DMS153 treated with DMSO at 0.1 percent for 48 hours (cell line): Measurements from ENCODE around the gene AP3S1.
A peak's percentile ranks its signal among the peaks of the same experiment; 100 is the strongest.
"Not testable (repeated sequence)": the region's sequence is repeated elsewhere in the genome, so short reads cannot be mapped to it uniquely, and the experiment has no call there.

ENCODE experiments used
- DNase-seq: peaks from one replicate; lab custom pipeline; 2025; ENCODE audit not compliant: unreplicated experiment; lab: John Stamatoyannopoulos, UW

Gene AP3S1

DNA sequence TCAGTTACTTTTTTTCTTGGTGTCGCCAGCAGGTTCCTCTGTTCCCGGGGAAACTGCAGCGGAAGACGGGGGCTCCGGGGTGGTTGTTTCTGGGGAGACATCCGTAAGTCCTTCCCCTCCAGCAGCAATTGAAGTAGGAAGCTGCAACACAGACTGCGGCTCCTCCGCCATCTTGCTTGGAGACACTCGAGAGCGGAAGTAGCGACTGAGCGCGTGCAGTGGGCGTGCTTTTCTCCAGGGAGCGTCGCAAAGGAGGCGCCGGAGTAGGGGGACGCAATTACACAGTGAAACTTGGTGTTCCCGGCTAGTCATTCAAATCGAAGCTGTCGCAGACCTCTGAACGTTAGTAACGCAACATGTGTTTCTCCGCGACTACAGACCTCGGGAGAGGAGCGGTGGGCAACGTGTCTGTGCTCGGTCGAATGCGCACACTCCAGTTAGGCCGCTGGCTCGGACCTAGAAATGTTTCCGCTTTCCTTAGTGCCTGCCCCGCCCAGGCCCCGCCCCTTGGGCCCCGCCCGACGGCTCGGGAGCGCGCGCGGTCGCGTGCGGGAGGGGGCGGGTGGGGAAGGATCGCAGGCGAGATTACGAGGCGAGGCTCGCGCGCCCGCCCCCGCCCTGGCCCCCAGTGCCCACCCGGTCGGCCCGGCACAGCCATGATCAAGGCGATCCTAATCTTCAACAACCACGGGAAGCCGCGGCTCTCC, at the start of gene AP3S1, which contains the start of gene ATG12:
TSS of gene AP3S1 (plus strand) at position 554 of the 707 bp plus-strand sequence. CDS start at position 657, 103 bp downstream.
TSS of gene ATG12 (minus strand) at position 184 of the 707 bp plus-strand sequence. CDS start at position 171, 13 bp downstream.
- DNase-seq: peak; percentile 37

- DNase-seq: no peak
Measured at GRCh38 chr5:115795700-115796099, 46.0 kb upstream of the AP3S1 start.

- DNase-seq: no peak
Measured at GRCh38 chr5:115796656-115797055, 45.1 kb upstream of the AP3S1 start.

GRCh38 chr5:115798252-115798651, 43.5 kb upstream of the AP3S1 start:
- DNase-seq: no peak

DNA sequence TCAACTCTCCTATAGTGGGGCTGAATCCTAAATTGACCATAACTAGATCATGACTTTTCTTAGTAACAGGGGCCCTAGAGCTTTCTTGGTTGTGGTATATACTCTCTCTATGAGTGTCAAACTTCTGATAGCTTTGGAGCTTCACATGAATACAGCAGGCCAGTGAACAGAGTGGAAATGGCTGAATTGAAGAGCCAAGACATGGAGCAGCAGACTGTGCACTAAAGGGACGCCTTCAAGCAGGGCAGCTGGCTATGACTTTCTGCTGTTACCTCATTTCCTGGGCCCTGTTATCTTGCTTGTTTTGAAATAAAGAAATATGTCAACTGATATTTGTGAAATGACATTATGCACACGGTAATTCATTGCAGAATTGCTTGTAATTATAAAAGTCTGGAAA, 41.6 kb upstream of the AP3S1 start:
- no peak for DNase-seq

DNA sequence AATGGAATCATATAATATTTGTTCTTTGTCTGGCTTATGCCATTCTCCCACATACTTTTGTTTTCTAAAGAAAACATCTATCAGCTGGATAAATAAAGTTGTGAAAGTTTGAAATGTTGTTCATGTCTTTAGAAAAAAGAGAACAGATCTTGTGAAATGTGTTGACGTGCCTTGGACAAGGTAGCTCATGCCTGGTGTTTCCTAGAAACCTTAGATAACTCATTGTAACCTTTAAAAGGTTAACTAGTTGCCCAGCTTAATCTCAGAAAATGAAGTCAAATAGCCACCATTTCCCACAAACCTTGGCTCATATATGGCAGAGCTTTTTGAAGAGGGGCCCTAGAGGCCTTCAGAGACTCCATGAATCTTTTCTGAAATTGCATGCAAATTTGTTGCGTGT, 40.6 kb upstream of the AP3S1 start:
- DNase-seq: no peak

DNA sequence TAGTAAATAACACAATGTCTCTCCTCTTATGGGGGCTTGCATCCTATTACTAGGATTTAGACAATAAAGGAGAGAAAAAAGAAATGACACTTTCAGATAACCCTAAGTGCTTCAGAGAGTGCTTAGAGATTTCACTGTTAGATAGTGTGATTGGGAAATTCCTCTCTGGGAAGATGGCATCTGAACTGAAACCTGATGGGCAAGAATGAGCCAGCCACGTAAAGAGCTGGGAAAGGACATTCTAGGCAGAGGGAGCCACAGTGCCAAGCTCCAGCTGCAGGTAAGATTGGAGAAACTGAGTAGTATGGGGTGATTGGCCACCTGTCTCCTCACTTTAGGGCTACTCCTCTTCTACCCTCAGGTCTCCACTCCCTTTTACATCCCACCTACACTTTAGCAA, 39.8 kb upstream of the AP3S1 start:
- DNase-seq: no peak

GRCh38 chr5:115806986-115807653, 34.6 kb upstream of the AP3S1 start:
- no peak for DNase-seq

GRCh38 chr5:115807654-115808052, 34.1 kb upstream of the AP3S1 start:
- no peak for DNase-seq

- not testable (repeated sequence) for DNase-seq
Measured at GRCh38 chr5:115808066-115808465, 33.7 kb upstream of the AP3S1 start.

- DNase-seq: no peak
Measured at GRCh38 chr5:115809946-115810345, 31.8 kb upstream of the AP3S1 start.

DNA sequence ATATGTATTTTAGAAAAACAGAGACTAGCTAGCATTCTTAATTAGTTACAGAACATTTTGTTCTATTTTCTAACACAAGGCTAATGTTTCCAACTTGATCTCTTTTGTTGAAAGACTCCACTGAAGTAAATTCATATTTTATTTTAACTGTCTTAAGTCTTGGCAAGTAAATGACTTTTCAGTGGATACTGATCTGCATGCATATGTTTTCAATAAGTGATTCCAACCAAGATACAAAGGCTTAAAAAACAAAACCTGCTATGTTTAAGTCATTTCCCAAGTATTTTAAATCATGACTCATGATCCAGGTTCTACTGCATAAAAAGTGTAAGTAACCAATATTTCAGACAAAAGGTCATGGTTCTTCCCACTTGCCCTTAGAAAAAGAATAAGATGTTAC, 31.0 kb upstream of the AP3S1 start:
- no peak for DNase-seq

DNA sequence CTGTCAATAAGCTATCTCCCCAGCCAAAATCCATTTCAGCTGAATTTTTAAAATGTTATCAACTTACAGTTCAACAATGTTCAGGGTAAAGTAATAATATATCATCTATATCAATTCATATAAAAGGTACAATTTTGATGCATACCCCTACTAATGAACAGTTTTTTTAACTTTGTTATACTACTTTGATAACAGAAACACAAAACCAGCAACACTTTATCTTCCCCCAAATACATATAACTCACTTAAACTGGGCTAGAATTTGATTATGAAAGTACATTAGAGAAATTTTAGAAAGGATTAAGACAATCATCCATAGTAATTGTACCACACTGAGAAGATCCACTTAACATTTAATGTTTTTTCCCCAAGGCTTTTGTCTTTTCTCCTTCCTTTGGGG, 30.3 kb upstream of the AP3S1 start:
- DNase-seq: no peak

DNA sequence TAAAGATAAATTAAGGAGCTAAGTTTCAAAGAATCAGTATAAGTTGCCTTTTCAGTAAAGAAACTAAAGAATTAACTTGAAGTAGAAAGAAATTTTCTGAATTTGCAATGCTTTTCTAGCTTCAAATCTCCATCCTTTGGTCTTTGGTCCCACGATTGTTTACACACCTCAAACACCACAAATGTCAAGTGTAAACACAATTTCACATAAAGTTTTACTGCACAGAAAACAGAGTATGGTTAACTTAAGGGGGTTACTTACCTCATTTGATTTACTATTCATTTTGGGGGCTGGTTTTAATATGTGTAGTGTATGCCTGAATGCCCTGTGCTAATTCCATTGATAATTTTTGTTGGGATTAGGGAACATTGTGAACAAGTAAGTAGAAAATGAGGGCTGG, 29.4 kb upstream of the AP3S1 start:
- DNase-seq: no peak

GRCh38 chr5:115813719-115814118, 28.0 kb upstream of the AP3S1 start:
- DNase-seq: no peak

DNA sequence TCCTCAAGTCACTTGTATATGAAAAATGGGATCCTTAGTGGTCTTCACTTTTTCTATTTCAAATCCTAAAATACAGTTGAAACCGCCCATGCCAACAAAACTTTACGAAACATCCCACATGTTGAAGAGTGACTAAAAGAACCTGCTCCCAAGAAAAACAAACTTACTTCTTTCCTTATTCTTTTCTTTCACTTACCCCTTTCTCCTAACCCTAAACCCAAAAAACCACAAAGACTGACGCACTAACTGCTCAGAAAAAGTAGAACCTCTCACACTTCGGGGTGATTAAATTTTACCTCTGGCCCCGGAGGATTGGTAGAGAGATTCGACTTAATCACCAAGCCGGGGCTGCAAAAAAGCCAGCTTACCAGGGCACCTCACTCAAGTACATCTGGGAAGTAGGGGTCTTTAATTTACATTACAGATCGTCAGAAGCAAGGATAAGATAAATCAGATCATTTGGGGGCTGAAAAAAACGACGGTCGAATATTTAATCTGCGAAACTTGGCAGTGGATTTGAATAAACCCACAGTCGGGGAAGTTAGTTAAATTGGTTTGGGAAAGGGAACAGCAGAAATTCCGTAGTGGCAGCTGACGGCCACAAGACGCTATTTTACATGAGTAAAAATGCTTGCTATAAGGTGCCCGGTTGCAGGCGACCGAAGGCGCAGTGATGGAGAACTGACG, 26.6 kb upstream of the AP3S1 start:
- DNase-seq: no peak

DNA sequence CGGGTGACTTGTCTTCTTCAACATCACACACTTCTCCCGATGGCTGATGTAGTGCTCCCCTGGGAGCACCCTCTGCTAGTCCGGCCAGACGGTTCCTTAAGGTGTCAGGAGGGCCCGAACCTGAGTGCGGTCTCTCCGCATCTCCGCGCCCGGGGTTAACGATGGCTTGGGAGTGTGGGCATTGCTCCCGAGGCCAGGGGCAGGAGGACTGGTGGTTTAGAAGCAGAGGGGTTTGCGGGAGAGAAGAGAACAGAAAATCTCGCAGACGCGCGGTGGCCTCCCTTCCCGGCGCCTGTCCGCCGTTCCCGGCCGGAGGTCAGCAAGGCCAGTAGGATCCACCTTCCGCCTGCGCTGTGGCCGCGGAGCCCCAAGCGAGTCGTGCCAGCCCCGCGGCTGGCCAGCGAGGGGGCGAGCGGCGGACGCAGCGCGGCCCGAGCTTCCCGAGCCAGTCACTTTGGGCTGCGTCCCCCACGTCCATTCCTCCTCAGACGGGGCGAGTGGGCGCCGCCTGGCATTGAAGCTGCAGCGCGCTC, 26.0 kb upstream of the AP3S1 start:
- DNase-seq: no peak

DNA sequence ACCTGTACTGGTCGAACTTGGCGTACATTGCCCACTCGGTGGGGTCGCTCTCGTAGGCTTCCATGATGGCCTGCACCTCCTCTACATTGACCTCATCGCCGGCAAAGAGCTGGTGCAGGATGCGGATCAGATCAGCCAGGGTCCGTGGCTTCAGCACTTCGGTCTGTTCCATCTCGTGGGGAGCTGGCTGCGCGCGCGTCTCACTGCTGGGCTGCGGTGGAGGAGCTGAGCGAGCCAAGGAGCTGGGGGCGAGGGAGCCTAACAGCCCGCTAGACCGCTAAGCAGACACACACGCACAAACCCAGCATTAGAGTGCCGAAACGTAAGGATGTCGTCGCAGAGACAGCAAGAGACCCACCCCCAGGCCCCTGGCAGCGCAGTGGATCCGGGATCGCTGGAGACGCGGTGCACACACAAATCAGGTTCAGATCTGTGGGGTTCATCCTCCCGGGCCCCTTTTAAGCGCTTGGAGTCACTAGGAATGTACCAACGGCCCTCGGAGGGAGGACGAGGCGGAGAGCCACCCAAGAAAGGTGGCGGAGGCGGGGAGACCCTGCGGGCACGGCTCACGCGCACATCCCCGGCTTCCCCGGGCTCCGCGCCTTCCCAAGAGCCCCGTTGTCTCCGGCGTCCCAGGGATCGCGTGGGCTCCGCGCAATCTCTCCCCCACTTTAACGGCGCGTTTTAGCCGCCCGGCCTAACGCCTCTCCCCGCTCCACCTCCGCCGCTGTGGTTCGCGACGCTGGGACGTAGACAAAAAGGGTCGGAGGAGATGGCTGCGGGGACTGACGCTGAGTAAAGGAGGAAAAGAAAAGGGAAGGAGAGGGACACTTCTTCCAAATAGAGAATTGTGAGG, 25.3 kb upstream of the AP3S1 start, which contains the start of gene CDO1:
TSS of gene CDO1 (minus strand) at position 434 of the 856 bp plus-strand sequence. CDS start at position 172, 262 bp downstream.
- no peak for DNase-seq

DNA sequence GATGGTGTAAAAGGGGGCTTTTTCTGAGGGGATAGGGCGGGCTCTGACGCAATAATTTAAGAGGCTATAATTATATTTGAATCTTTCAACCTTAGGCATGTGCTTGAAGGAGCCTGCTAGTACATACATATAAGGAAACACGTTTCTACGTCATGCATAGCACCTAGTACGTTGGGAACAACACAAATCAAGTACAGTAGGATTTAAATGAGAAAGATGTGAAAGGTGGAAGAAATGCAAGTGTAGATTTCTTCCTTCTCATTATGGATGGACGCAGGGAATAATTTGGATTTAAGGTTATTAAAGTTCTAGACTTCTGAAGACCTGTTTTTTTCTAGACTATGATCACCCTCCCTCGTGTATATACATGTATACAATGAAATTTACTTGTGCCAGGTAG, 24.3 kb upstream of the AP3S1 start:
- DNase-seq: no peak

GRCh38 chr5:115818821-115819220, 22.9 kb upstream of the AP3S1 start:
- DNase-seq: no peak

DNA sequence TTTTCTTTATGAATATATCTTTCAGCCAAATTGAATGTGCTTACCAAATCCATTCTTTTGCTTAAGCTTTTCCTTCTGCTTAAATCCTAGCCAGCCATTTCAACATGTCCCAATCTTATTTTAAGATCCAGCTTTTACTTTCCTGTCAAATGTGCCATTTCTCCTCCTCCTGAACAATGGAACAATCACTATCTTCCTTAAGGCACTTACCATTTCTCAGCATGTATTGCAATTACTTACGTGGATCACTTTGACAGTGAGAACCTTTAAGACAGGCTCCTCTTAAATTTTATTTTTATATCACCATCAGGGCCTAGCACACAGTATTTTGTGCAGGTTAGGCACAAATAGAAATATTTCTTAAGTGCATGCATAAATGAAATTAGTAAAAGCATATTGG, 20.9 kb upstream of the AP3S1 start:
- DNase-seq: no peak
